Subcutaneous adipose tissue (tissue), 4 donors: ENCODE data around the gene CYP1A2. TPM values are rescaled to one million over a fixed set of nuclear protein-coding genes. Genes with fewer than 3 reads are reported as not detected.

Experiments used
- CTCF ChIP-seq: fragments of 450-650 bp; IDR thresholded peaks from one replicate; pipeline ENCODE4 v1.5.1; 2016; ENCODE audit warnings: low read depth, mild to moderate bottlenecking, control low read depth, antibody characterized with exemption, moderate library complexity
- total RNA-seq, 4 donors: library from RNA; depleted of rRNA; stranded (reverse); fragments of >200 nt; gene quantifications; one replicate each; pipeline ENCODE4 v1.1.0, GENCODE V29; 2016

Gene CYP1A2
- total RNA-seq, 4 donors from 2014 or later, result not detected

- TF ChIP-seq CTCF, result no peak
Observed at GRCh38 chr15:74779162-74779648, 30.6 kb downstream of the CYP1A2 start.

- no peak for TF ChIP-seq CTCF
Observed at GRCh38 chr15:74780523-74781430, 32.1 kb downstream of the CYP1A2 start.

- no peak for TF ChIP-seq CTCF
Observed at GRCh38 chr15:74781431-74782258, 33.0 kb downstream of the CYP1A2 start, which contains the start of gene CSK. Gene CSK (plus strand): TSS chr15:74782080. CDS start chr15:74798298, 16,218 bp downstream.

GRCh38 chr15:74782259-74783071 is 33.8 kb downstream of the CYP1A2 start:
- no peak for TF ChIP-seq CTCF

GRCh38 chr15:74783072-74783807 is 34.6 kb downstream of the CYP1A2 start:
- TF ChIP-seq CTCF, result no peak

GRCh38 chr15:74783808-74784175 is 35.1 kb downstream of the CYP1A2 start:
- TF ChIP-seq CTCF, result no peak
